Measurements from ENCODE around the gene SVIL.
"Not testable (repeated sequence)": the region's sequence is repeated elsewhere in the genome, so short reads cannot be mapped to it uniquely, and the experiment has no call there.

Gene SVIL

GRCh38 chr10:29510483-29511157 is 124.2 kb downstream of the SVIL start:
- DNase-seq = not testable (repeated sequence)

- DNase-seq = no peak
These were observed 126.1 kb downstream of the SVIL start for GRCh38 chr10:29508554-29509244.

- DNase-seq = not testable (repeated sequence)
These were observed 127.0 kb downstream of the SVIL start for GRCh38 chr10:29507750-29508149.

GRCh38 chr10:29506324-29506921 is 128.3 kb downstream of the SVIL start:
- DNase-seq = not testable (repeated sequence)

GRCh38 chr10:29502351-29502750 is 132.4 kb downstream of the SVIL start:
- no peak for DNase-seq

- no peak for DNase-seq
These were observed 133.1 kb downstream of the SVIL start for GRCh38 chr10:29501692-29502091.

GRCh38 chr10:29499993-29500537 is 134.7 kb downstream of the SVIL start:
- DNase-seq = no peak

- peak; percentile 80 to 82 for DNase-seq
These were observed 138.2 kb downstream of the SVIL start for GRCh38 chr10:29496341-29497162.

GRCh38 chr10:29495366-29495765 is 139.4 kb downstream of the SVIL start:
- no peak for DNase-seq

- DNase-seq = no peak
These were observed 141.1 kb downstream of the SVIL start for GRCh38 chr10:29493697-29494096.

GRCh38 chr10:29492774-29493173 is 142.0 kb downstream of the SVIL start:
- no peak for DNase-seq

GRCh38 chr10:29491918-29492317 is 142.9 kb downstream of the SVIL start:
- no peak for DNase-seq

- not testable (repeated sequence) for DNase-seq
These were observed 143.9 kb downstream of the SVIL start for GRCh38 chr10:29490781-29491280.

GRCh38 chr10:29488471-29488870 is 146.3 kb downstream of the SVIL start:
- peak in 1 of 2 experiments; percentile 20 for DNase-seq

- DNase-seq = not testable (repeated sequence)
These were observed 146.9 kb downstream of the SVIL start for GRCh38 chr10:29487884-29488266.

GRCh38 chr10:29487032-29487883 is 147.5 kb downstream of the SVIL start:
- not testable (repeated sequence) for DNase-seq

GRCh38 chr10:29486433-29486832 is 148.3 kb downstream of the SVIL start:
- peak; percentile 34 to 65 for DNase-seq

- not testable (repeated sequence) for DNase-seq
These were observed 150.1 kb downstream of the SVIL start for GRCh38 chr10:29484677-29485076.

GRCh38 chr10:29482591-29483431 is 152.0 kb downstream of the SVIL start:
- peak; percentile 20 to 36 for DNase-seq

GRCh38 chr10:29481906-29482440 is 152.8 kb downstream of the SVIL start:
- no peak for DNase-seq

Measured in activated CD4-positive, alpha-beta T cell treated with anti-CD3 and anti-CD28 coated beads, Interleukin-2, amount 50 U/mL, for 48 hours (primary cell).